C4-2B (cell line): ENCODE measurements around the gene ZNF302.
A peak's percentile ranks its signal among the peaks of the same experiment; 100 is the strongest.

ENCODE experiments used
- CTCF ChIP-seq: fragments of 450-650 bp; conservative IDR thresholded peaks from 2 replicates; pipeline ENCODE4 v1.5.1; 2017; ENCODE audit warnings: mild to moderate bottlenecking
- ZFX ChIP-seq: fragments of 450-650 bp; IDR thresholded peaks from 2 replicates; pipeline ENCODE4 v1.6.1; 2017

- TF ChIP-seq CTCF, result peak; percentile 1; the same call in 1 of the 2 replicates
- TF ChIP-seq ZFX, result peak; percentile 98
These were observed at the start of gene ZNF302 for GRCh38 chr19:34677386-34678084.
